ENCODE data around the gene LAMP2.
A peak's percentile ranks its signal among the peaks of the same experiment; 100 is the strongest.

LAMP2 gene

GRCh38 chrX:120468825-120469525, at the start of gene LAMP2:
Gene LAMP2, minus strand, starts transcription at chrX:120469296. Its CDS starts 127 bp downstream, at chrX:120469169.
- H3K79me2 ChIP-seq (ENCODE audit: insufficient read depth, low read length): peaks cover 43% of the 10 kb centered on the region
- H3K27ac ChIP-seq (ENCODE audit: low read depth, low read length, poor library complexity, severe bottlenecking): peak within 1 kb of the TSS; percentile 61
- no peaks in the 10 kb centered on the region for H4K20me1 ChIP-seq (ENCODE audit: insufficient read depth, low read length)
- TF ChIP-seq EZH2 (IDR thresholded peaks at IDR 0.05; ENCODE audit: borderline replicate concordance, low read length) (no peak), CTCF (IDR thresholded peaks at IDR 0.05; ENCODE audit: low read length) (no peak)
- peak within 1 kb of the TSS; percentile 85 for H3K9ac ChIP-seq (ENCODE audit: low read length)
- peak within 1 kb of the TSS; percentile 85 for H3K4me3 ChIP-seq (ENCODE audit: low read depth, low read length, poor library complexity, severe bottlenecking)
- H3K9me2 ChIP-seq (ENCODE audit: low read depth, low read length): no peaks in the 10 kb centered on the region
- no peaks in the 10 kb centered on the region for H3F3A ChIP-seq (ENCODE audit: insufficient read depth, low read length)
- no peaks in the 10 kb centered on the region for H3K36me3 ChIP-seq (ENCODE audit: insufficient read depth, low read length)
- no peaks in the 10 kb centered on the region for H3K27me3 ChIP-seq (ENCODE audit: insufficient read depth, low read length)
- no peaks in the 10 kb centered on the region for H3K9me3 ChIP-seq (ENCODE audit: low read length)
- peaks cover 42% of the 10 kb centered on the region for H3K4me1 ChIP-seq (ENCODE audit: insufficient read depth, low read length, severe bottlenecking)
- H3K4me2 ChIP-seq (ENCODE audit: low read length): peak within 1 kb of the TSS; percentile 96
- H2AFZ ChIP-seq (ENCODE audit: low read length): no peak within 1 kb of the TSS

GRCh38 chrX:120517936-120518335, 48.8 kb upstream of the LAMP2 start:
- H3K9me2 ChIP-seq (ENCODE audit: low read depth, low read length): no peaks in the 10 kb centered on the region
- H3K79me2 ChIP-seq (ENCODE audit: insufficient read depth, low read length): no peaks in the 10 kb centered on the region
- TF ChIP-seq EZH2 (IDR thresholded peaks at IDR 0.05; ENCODE audit: borderline replicate concordance, low read length) (no peak), CTCF (IDR thresholded peaks at IDR 0.05; ENCODE audit: low read length) (no peak)
- no peak overlapping the region for H2AFZ ChIP-seq (ENCODE audit: low read length)
- no peak overlapping the region for H3K4me3 ChIP-seq (ENCODE audit: low read depth, low read length, poor library complexity, severe bottlenecking)
- no peak overlapping the region for H3K27ac ChIP-seq (ENCODE audit: low read depth, low read length, poor library complexity, severe bottlenecking)
- H3K27me3 ChIP-seq (ENCODE audit: insufficient read depth, low read length): no peaks in the 10 kb centered on the region
- H3K9ac ChIP-seq (ENCODE audit: low read length): no peak overlapping the region
- no peaks in the 10 kb centered on the region for H3K4me1 ChIP-seq (ENCODE audit: insufficient read depth, low read length, severe bottlenecking)
- no peaks in the 10 kb centered on the region for H3K9me3 ChIP-seq (ENCODE audit: low read length)
- H3K36me3 ChIP-seq (ENCODE audit: insufficient read depth, low read length): no peaks in the 10 kb centered on the region
- no peaks in the 10 kb centered on the region for H4K20me1 ChIP-seq (ENCODE audit: insufficient read depth, low read length)
- no peak overlapping the region for H3K4me2 ChIP-seq (ENCODE audit: low read length)
- H3F3A ChIP-seq (ENCODE audit: insufficient read depth, low read length): no peaks in the 10 kb centered on the region

- H3F3A ChIP-seq (ENCODE audit: insufficient read depth, low read length): no peaks in the 10 kb centered on the region
- no peaks in the 10 kb centered on the region for H3K36me3 ChIP-seq (ENCODE audit: insufficient read depth, low read length)
- TF ChIP-seq CTCF (IDR thresholded peaks at IDR 0.05; ENCODE audit: low read length) (peak; percentile 53), EZH2 (IDR thresholded peaks at IDR 0.05; ENCODE audit: borderline replicate concordance, low read length) (no peak)
- no peaks in the 10 kb centered on the region for H4K20me1 ChIP-seq (ENCODE audit: insufficient read depth, low read length)
- no peak overlapping the region for H3K4me3 ChIP-seq (ENCODE audit: low read depth, low read length, poor library complexity, severe bottlenecking)
- H3K27ac ChIP-seq (ENCODE audit: low read depth, low read length, poor library complexity, severe bottlenecking): no peak overlapping the region
- H2AFZ ChIP-seq (ENCODE audit: low read length): no peak overlapping the region
- no peaks in the 10 kb centered on the region for H3K4me1 ChIP-seq (ENCODE audit: insufficient read depth, low read length, severe bottlenecking)
- H3K4me2 ChIP-seq (ENCODE audit: low read length): no peak overlapping the region
- H3K9ac ChIP-seq (ENCODE audit: low read length): no peak overlapping the region
- H3K79me2 ChIP-seq (ENCODE audit: insufficient read depth, low read length): no peaks in the 10 kb centered on the region
- H3K9me3 ChIP-seq (ENCODE audit: low read length): no peaks in the 10 kb centered on the region
- H3K27me3 ChIP-seq (ENCODE audit: insufficient read depth, low read length): no peaks in the 10 kb centered on the region
- no peaks in the 10 kb centered on the region for H3K9me2 ChIP-seq (ENCODE audit: low read depth, low read length)
Measured at GRCh38 chrX:120514236-120514635, 45.1 kb upstream of the LAMP2 start.

Data from OCI-LY1 (cell line).